ENCODE results near the gene PI4KA. TPM values are rescaled to one million over a fixed set of nuclear protein-coding genes. Genes with fewer than 3 reads are reported as not detected.
A peak's percentile ranks its signal among the peaks of the same experiment; 100 is the strongest.

PI4KA gene
- total and polyA plus RNA-seq, 2 donors from 2014 or later, result 37.3 to 92.8 TPM

DNA sequence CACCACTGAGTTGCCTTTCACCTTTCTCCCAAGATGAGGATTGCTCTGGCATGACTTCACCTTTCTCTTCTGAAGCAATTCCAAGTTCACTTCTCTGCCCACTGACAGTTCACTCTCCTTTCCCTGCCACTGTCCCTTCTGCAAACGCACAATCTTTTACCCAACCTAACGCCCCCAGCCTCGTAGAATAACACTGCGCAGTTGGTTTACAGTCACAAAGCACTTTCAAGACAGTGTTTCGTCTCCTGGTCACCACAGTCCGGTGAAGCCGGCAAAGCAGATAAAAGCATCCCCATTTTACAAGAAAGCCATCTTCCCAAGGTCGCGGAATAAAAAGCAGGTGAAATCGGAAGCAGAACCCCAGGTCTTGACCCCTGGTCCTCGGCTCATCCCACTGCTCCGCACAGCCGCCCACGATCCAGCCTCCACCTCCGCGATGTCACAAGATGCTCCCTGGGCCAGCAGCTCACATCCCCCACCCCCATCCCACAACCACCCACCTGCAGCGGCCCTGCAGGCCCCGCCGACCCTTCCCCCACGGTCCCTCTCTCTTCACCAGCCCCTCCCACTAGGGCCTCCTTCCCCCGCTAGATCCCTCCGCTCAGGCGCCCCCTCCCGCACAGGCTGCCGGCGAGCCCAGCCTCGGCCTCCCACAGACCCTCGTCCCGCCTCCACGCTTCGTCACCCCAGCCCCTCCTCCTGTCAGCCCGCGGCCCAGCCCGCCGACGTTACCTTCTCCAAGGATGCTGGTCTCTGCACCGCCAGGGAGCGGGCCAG, 585 bp downstream of the PI4KA start:
- Histone ChIP-seq H3K9me3 (ENCODE audit: control insufficient read depth in 2 of 3, insufficient read depth in 1 of 3, low read length in 3 of 3) (no peaks in the 10 kb centered on the region), H3K27me3 (ENCODE audit: control insufficient read depth, insufficient read depth, low read length) (no peaks in the 10 kb centered on the region), H3K9ac (ENCODE audit: low read length in 3 of 3) (peak overlapping the region; percentile 45 to 85 (median 64)), H3K36me3 (ENCODE audit: control insufficient read depth in 2 of 3, insufficient read depth in 3 of 3, low read length in 3 of 3) (no peaks in the 10 kb centered on the region), H3K4me3 (ENCODE audit: low read length in 3 of 3) (peak overlapping the region; percentile 74 to 84 (median 81)), H3K4me1 (ENCODE audit: control insufficient read depth in 2 of 3, insufficient read depth in 2 of 3, low read depth in 1 of 3, low read length in 3 of 3) (peaks cover 0 to 19% (median 12%) of the 10 kb centered on the region in 3 donors), H3K27ac (ENCODE audit: low read depth in 2 of 2, low read length in 2 of 2) (peak overlapping the region; percentile 84 to 86)
- TF ChIP-seq CTCF (IDR thresholded peaks at IDR 0.05; ENCODE audit: borderline replicate concordance, extremely low read depth, insufficient read depth), result no peak
- intact Hi-C loops (cut with DNase I), result no loop called here
- DNase-seq (peak; percentile 94 to 97 (median 96)), FAIRE-seq (no peak)

GRCh38 chr22:20857247-20857643, 1.4 kb downstream of the PI4KA start:
- Histone ChIP-seq H3K27me3 (ENCODE audit: control insufficient read depth, insufficient read depth, low read length) (no peaks in the 10 kb centered on the region), H3K27ac (ENCODE audit: low read depth in 2 of 2, low read length in 2 of 2) (peak overlapping the region in 1 of 2 donors; percentile 36), H3K4me1 (ENCODE audit: control insufficient read depth in 2 of 3, insufficient read depth in 2 of 3, low read depth in 1 of 3, low read length in 3 of 3) (peaks cover 0 to 19% (median 12%) of the 10 kb centered on the region in 3 donors), H3K36me3 (ENCODE audit: control insufficient read depth in 2 of 3, insufficient read depth in 3 of 3, low read length in 3 of 3) (no peaks in the 10 kb centered on the region), H3K9me3 (ENCODE audit: control insufficient read depth in 2 of 3, insufficient read depth in 1 of 3, low read length in 3 of 3) (no peaks in the 10 kb centered on the region), H3K9ac (ENCODE audit: low read length in 3 of 3) (peak overlapping the region in 1 of 3 donors; percentile 85), H3K4me3 (ENCODE audit: low read length in 3 of 3) (peak overlapping the region in 2 of 3 donors; percentile 74 to 81)
- TF ChIP-seq CTCF (IDR thresholded peaks at IDR 0.05; ENCODE audit: borderline replicate concordance, extremely low read depth, insufficient read depth), result no peak
- no peak for DNase-seq
- intact Hi-C loops (cut with DNase I), result no loop called here
- FAIRE-seq, result no peak

GRCh38 chr22:20853236-20853660, 5.4 kb downstream of the PI4KA start:
- Histone ChIP-seq H3K27me3 (ENCODE audit: control insufficient read depth, insufficient read depth, low read length) (no peaks in the 10 kb centered on the region), H3K4me1 (ENCODE audit: control insufficient read depth in 2 of 3, insufficient read depth in 2 of 3, low read depth in 1 of 3, low read length in 3 of 3) (peaks cover 0 to 15% (median 12%) of the 10 kb centered on the region in 3 donors), H3K4me3 (ENCODE audit: low read length in 3 of 3) (no peak overlapping the region), H3K27ac (ENCODE audit: low read depth in 2 of 2, low read length in 2 of 2) (no peak overlapping the region), H3K9me3 (ENCODE audit: control insufficient read depth in 2 of 3, insufficient read depth in 1 of 3, low read length in 3 of 3) (no peaks in the 10 kb centered on the region), H3K36me3 (ENCODE audit: control insufficient read depth in 2 of 3, insufficient read depth in 3 of 3, low read length in 3 of 3) (no peaks in the 10 kb centered on the region), H3K9ac (ENCODE audit: low read length in 3 of 3) (no peak overlapping the region)
- no peak for TF ChIP-seq CTCF (IDR thresholded peaks at IDR 0.05; ENCODE audit: borderline replicate concordance, extremely low read depth, insufficient read depth)
- intact Hi-C loops (cut with DNase I), result no loop called here
- DNase-seq (no peak), FAIRE-seq (no peak)
